ENCODE results near the gene PIGU. TPM values are rescaled to one million over a fixed set of nuclear protein-coding genes. Genes with fewer than 3 reads are reported as not detected.

The PIGU gene
- total and polyA plus RNA-seq, 2 of the 13 experiments (the other 11 are each of a cell fraction or from before 2014, with no cell fraction given), result 45.5 to 231 TPM

DNA sequence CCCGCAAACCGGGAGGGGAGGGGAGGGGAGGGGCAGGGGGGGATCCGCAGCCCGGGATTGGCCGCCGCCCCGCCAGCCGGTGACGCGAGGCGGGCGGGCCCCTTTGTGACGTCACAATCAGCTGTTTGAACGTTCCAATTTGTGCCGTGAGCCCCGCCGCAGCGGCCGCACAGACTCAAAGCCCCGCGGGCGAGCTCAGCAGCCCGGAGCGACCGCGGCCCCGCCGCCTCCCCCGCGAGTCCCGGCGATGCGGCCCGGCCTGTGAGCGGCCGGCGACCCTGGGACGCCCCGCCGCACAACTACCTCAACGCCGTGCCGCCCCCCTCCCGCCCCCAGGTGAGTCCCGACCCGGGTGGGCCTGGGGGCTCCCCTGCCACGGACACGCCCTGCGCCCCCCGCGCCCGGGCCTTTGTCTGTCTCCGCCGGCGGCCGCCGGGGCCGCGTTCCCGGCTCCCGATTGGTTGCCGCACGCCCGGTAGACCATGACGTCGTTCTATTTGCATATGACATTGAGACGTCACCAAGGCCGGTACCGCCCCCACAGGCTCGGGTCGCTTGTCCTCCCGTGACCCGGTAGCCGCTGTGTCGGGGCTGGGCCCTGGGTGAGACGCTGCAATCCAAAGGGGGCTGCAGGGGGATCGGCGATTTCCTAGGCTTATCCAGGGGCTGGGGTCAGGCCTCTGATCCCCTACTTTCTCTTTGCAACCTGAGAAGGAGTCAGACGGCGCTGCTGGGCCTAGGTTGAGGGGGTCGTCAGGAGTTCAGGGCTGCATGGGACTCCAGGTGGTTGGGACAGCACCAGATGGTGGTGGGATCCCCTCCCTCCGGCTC is 27.5 kb upstream of the PIGU start, which contains the start of gene TP53INP2 (continued):
- TF ChIP-seq, protein P1, sequence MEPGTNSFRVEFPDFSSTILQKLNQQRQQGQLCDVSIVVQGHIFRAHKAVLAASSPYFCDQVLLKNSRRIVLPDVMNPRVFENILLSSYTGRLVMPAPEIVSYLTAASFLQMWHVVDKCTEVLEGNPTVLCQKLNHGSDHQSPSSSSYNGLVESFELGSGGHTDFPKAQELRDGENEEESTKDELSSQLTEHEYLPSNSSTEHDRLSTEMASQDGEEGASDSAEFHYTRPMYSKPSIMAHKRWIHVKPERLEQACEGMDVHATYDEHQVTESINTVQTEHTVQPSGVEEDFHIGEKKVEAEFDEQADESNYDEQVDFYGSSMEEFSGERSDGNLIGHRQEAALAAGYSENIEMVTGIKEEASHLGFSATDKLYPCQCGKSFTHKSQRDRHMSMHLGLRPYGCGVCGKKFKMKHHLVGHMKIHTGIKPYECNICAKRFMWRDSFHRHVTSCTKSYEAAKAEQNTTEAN (CRISPR knock-in tag; conservative IDR thresholded peaks at IDR 0.05), result 0 out of 2 replicates have a peak, but pooled peaks have one; percentile 22
- TF ChIP-seq JUND (CRISPR knock-in tag; IDR thresholded peaks at IDR 0.05), result 0 out of 2 replicates have a peak, but pooled peaks have one; percentile 31
- TF ChIP-seq, protein P2, sequence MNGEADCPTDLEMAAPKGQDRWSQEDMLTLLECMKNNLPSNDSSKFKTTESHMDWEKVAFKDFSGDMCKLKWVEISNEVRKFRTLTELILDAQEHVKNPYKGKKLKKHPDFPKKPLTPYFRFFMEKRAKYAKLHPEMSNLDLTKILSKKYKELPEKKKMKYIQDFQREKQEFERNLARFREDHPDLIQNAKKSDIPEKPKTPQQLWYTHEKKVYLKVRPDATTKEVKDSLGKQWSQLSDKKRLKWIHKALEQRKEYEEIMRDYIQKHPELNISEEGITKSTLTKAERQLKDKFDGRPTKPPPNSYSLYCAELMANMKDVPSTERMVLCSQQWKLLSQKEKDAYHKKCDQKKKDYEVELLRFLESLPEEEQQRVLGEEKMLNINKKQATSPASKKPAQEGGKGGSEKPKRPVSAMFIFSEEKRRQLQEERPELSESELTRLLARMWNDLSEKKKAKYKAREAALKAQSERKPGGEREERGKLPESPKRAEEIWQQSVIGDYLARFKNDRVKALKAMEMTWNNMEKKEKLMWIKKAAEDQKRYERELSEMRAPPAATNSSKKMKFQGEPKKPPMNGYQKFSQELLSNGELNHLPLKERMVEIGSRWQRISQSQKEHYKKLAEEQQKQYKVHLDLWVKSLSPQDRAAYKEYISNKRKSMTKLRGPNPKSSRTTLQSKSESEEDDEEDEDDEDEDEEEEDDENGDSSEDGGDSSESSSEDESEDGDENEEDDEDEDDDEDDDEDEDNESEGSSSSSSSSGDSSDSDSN (CRISPR knock-in tag; IDR thresholded peaks at IDR 0.05), result no peak; the same call in 1 of the 2 replicates
- TF ChIP-seq MTA3 (CRISPR knock-in tag; IDR thresholded peaks at IDR 0.05), result no peak
- TF ChIP-seq ZNF451 (CRISPR knock-in tag; IDR thresholded peaks at IDR 0.05), result no peak; the same call in 1 of the 2 replicates
- TF ChIP-seq ZBTB42 (CRISPR knock-in tag; IDR thresholded peaks at IDR 0.05), result peak; percentile 46
- 0 out of 2 replicates have a peak, but pooled peaks have one; percentile 7 for TF ChIP-seq SMAD3 (CRISPR knock-in tag; IDR thresholded peaks at IDR 0.05)
- TF ChIP-seq, protein P3, sequence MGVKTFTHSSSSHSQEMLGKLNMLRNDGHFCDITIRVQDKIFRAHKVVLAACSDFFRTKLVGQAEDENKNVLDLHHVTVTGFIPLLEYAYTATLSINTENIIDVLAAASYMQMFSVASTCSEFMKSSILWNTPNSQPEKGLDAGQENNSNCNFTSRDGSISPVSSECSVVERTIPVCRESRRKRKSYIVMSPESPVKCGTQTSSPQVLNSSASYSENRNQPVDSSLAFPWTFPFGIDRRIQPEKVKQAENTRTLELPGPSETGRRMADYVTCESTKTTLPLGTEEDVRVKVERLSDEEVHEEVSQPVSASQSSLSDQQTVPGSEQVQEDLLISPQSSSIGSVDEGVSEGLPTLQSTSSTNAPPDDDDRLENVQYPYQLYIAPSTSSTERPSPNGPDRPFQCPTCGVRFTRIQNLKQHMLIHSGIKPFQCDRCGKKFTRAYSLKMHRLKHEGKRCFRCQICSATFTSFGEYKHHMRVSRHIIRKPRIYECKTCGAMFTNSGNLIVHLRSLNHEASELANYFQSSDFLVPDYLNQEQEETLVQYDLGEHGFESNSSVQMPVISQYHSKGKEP (CRISPR knock-in tag; IDR thresholded peaks at IDR 0.05), result peak; percentile 76; the same call in 1 of the 2 replicates
- TF ChIP-seq ATF1 (CRISPR knock-in tag; IDR thresholded peaks at IDR 0.05), result peak; percentile 81
- TF ChIP-seq ZNF232 (CRISPR knock-in tag; IDR thresholded peaks at IDR 0.05; ENCODE audit: borderline replicate concordance), result no peak
- peak; percentile 89; the same call in 1 of the 2 replicates for TF ChIP-seq ZBTB7B (CRISPR knock-in tag; IDR thresholded peaks at IDR 0.05)
- TF ChIP-seq ZNF441 (CRISPR knock-in tag; IDR thresholded peaks at IDR 0.05; ENCODE audit: borderline replicate concordance), result peak; percentile 83; the same call in 1 of the 2 replicates
- TF ChIP-seq, protein P4, sequence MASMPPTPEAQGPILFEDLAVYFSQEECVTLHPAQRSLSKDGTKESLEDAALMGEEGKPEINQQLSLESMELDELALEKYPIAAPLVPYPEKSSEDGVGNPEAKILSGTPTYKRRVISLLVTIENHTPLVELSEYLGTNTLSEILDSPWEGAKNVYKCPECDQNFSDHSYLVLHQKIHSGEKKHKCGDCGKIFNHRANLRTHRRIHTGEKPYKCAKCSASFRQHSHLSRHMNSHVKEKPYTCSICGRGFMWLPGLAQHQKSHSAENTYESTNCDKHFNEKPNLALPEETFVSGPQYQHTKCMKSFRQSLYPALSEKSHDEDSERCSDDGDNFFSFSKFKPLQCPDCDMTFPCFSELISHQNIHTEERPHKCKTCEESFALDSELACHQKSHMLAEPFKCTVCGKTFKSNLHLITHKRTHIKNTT (CRISPR knock-in tag; IDR thresholded peaks at IDR 0.05), result peak; percentile 39; the same call in 1 of the 2 replicates
- TF ChIP-seq ZMAT3 (CRISPR knock-in tag; conservative IDR thresholded peaks at IDR 0.05), result peak; percentile 90
- TF ChIP-seq FIP1L1 (IDR thresholded peaks at IDR 0.05; ENCODE audit: borderline replicate concordance, insufficient read depth, low read depth, low read length), result no peak
- TF ChIP-seq ZNF235 (CRISPR knock-in tag; IDR thresholded peaks at IDR 0.05; ENCODE audit: borderline replicate concordance), result peak; percentile 9; the same call in 1 of the 2 replicates
- 0 out of 2 replicates have a peak, but pooled peaks have one; percentile 1 for TF ChIP-seq MXD4 (CRISPR knock-in tag; IDR thresholded peaks at IDR 0.05)
- peak; percentile 51 for TF ChIP-seq ZNF883 (CRISPR knock-in tag; IDR thresholded peaks at IDR 0.05; ENCODE audit: not compliant biosample characterization)
- TF ChIP-seq, protein P5, sequence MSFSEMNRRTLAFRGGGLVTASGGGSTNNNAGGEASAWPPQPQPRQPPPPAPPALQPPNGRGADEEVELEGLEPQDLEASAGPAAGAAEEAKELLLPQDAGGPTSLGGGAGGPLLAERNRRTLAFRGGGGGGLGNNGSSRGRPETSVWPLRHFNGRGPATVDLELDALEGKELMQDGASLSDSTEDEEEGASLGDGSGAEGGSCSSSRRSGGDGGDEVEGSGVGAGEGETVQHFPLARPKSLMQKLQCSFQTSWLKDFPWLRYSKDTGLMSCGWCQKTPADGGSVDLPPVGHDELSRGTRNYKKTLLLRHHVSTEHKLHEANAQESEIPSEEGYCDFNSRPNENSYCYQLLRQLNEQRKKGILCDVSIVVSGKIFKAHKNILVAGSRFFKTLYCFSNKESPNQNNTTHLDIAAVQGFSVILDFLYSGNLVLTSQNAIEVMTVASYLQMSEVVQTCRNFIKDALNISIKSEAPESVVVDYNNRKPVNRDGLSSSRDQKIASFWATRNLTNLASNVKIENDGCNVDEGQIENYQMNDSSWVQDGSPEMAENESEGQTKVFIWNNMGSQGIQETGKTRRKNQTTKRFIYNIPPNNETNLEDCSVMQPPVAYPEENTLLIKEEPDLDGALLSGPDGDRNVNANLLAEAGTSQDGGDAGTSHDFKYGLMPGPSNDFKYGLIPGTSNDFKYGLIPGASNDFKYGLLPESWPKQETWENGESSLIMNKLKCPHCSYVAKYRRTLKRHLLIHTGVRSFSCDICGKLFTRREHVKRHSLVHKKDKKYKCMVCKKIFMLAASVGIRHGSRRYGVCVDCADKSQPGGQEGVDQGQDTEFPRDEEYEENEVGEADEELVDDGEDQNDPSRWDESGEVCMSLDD (CRISPR knock-in tag; IDR thresholded peaks at IDR 0.05; ENCODE audit: borderline replicate concordance), result no peak; the same call in 1 of the 2 replicates
